Measurements from ENCODE around the gene R3HDML.

DNA sequence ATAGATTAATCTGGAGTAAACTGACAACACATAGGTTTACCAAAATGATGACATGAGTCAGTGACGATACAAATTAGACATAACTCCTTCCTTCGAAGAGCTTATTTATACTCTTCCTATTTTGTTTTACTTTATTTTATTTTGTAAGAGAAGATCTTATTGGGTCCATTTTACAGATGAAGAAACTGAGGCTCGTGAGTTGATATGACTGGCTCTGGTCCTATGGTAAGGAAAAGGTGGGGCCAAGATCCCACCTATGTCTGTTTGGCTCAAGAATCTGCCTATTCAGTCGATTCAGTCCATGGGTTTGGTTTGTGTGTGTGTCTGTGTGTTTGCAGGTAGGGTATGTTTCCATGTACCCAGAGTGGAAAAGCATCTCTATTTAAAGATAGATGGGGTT, 8.4 kb upstream of the R3HDML start:
- no peak for TF ChIP-seq CEBPB (tag; IDR thresholded peaks at IDR 0.05)
- TF ChIP-seq FOS (IDR thresholded peaks at IDR 0.05; ENCODE audit: extremely low read depth, insufficient read length): no peak
- no peak for TF ChIP-seq ZNF263 (CRISPR knock-in tag; IDR thresholded peaks at IDR 0.05; ENCODE audit: borderline replicate concordance)
- TF ChIP-seq RFX5 (IDR thresholded peaks at IDR 0.05; ENCODE audit: low read depth, low read length): no peak
- TF ChIP-seq POLR2AphosphoS5 (IDR thresholded peaks at IDR 0.05; ENCODE audit: control insufficient read depth, insufficient read depth, low read depth, low read length): no peak

Data from K562 (cell line).